ENCODE measurements around the gene CCNG2. TPM values are rescaled to one million over a fixed set of nuclear protein-coding genes. Genes with fewer than 3 reads are reported as not detected.

The CCNG2 gene
- total RNA-seq, 1 donor from 2014 or later: 48.1 TPM

DNA sequence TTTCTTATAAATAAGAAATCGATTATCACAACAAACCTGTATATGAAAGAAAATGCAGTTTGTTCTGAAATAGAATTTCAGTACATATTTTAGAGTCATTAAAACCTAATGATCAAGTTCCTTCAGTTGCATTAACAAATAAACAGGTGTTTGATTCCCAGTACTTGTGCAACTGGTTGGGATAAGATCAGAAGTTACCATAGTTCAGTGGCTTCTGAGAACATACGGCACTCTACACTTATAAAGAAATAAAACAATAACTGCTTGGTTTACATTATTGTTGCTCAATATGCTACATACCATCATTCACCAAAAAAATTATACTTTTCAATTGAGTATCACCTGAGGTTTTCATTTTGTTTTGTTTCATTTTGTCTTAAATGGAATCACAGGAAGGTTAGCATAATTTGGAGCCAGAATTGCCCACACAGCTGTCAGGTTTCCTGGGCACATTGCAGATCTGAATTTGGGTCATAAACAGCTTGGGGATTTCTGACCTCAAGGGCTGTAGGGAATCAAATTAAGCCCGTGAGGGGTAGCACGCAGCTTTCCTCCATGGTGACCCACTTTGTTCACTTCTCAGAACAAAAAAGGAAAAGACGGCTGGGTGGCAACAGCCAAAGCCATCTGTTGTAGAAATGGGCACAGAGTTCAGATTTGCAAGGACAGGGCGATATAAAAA, 14.9 kb upstream of the CCNG2 start:
- no peak overlapping the region for H3K4me3 Mint-ChIP-seq (ENCODE audit: unreplicated experiment)

GRCh38 chr4:77142646-77143028, 14.4 kb upstream of the CCNG2 start:
- no peak for DNase-seq (ENCODE audit: low spot score)
- TF ChIP-seq, protein P1, sequence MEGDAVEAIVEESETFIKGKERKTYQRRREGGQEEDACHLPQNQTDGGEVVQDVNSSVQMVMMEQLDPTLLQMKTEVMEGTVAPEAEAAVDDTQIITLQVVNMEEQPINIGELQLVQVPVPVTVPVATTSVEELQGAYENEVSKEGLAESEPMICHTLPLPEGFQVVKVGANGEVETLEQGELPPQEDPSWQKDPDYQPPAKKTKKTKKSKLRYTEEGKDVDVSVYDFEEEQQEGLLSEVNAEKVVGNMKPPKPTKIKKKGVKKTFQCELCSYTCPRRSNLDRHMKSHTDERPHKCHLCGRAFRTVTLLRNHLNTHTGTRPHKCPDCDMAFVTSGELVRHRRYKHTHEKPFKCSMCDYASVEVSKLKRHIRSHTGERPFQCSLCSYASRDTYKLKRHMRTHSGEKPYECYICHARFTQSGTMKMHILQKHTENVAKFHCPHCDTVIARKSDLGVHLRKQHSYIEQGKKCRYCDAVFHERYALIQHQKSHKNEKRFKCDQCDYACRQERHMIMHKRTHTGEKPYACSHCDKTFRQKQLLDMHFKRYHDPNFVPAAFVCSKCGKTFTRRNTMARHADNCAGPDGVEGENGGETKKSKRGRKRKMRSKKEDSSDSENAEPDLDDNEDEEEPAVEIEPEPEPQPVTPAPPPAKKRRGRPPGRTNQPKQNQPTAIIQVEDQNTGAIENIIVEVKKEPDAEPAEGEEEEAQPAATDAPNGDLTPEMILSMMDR (IDR thresholded peaks at IDR 0.05): no peak
- Mint-ChIP-seq H3K27me3 (ENCODE audit: low read depth) (no peaks in the 10 kb centered on the region), H3K27ac (ENCODE audit: unreplicated experiment) (no peak overlapping the region), H3K9me3 (ENCODE audit: low read depth) (no peaks in the 10 kb centered on the region), H3K4me3 (ENCODE audit: unreplicated experiment) (no peak overlapping the region), H3K4me1 (ENCODE audit: low read depth) (peaks cover 9% of the 10 kb centered on the region), H3K36me3 (ENCODE audit: low read depth) (no peaks in the 10 kb centered on the region)

More for the DNA sequence above, 14.9 kb upstream of the CCNG2 start:
- H3K36me3 Mint-ChIP-seq (ENCODE audit: low read depth): no peaks in the 10 kb centered on the region
- H3K27me3 Mint-ChIP-seq (ENCODE audit: low read depth): no peaks in the 10 kb centered on the region
- peaks cover 9% of the 10 kb centered on the region for H3K4me1 Mint-ChIP-seq (ENCODE audit: low read depth)
- no peaks in the 10 kb centered on the region for H3K9me3 Mint-ChIP-seq (ENCODE audit: low read depth)
- TF ChIP-seq, protein P1 (IDR thresholded peaks at IDR 0.05): no peak
- no peak overlapping the region for H3K27ac Mint-ChIP-seq (ENCODE audit: unreplicated experiment)
- DNase-seq (ENCODE audit: low spot score): no peak

- H3K27ac Mint-ChIP-seq (ENCODE audit: unreplicated experiment): no peak overlapping the region
- no peak for DNase-seq (ENCODE audit: low spot score)
These were observed 13.9 kb upstream of the CCNG2 start for GRCh38 chr4:77143091-77143490.

GRCh38 chr4:77145842-77146185, 11.2 kb upstream of the CCNG2 start:
- Mint-ChIP-seq H3K9me3 (ENCODE audit: low read depth) (no peaks in the 10 kb centered on the region), H3K36me3 (ENCODE audit: low read depth) (no peaks in the 10 kb centered on the region), H3K4me3 (ENCODE audit: unreplicated experiment) (no peak overlapping the region), H3K4me1 (ENCODE audit: low read depth) (peaks cover 9% of the 10 kb centered on the region), H3K27me3 (ENCODE audit: low read depth) (no peaks in the 10 kb centered on the region), H3K27ac (ENCODE audit: unreplicated experiment) (no peak overlapping the region)
- TF ChIP-seq, protein P1 (IDR thresholded peaks at IDR 0.05): no peak
- no peak for DNase-seq (ENCODE audit: low spot score)

More at GRCh38 chr4:77143091-77143490, 13.9 kb upstream of the CCNG2 start:
- peaks cover 9% of the 10 kb centered on the region for H3K4me1 Mint-ChIP-seq (ENCODE audit: low read depth)
- H3K36me3 Mint-ChIP-seq (ENCODE audit: low read depth): no peaks in the 10 kb centered on the region
- H3K9me3 Mint-ChIP-seq (ENCODE audit: low read depth): no peaks in the 10 kb centered on the region
- no peaks in the 10 kb centered on the region for H3K27me3 Mint-ChIP-seq (ENCODE audit: low read depth)
- TF ChIP-seq, protein P1 (IDR thresholded peaks at IDR 0.05): no peak
- no peak overlapping the region for H3K4me3 Mint-ChIP-seq (ENCODE audit: unreplicated experiment)

GRCh38 chr4:77146186-77147078, 10.6 kb upstream of the CCNG2 start:
- H3K27ac Mint-ChIP-seq (ENCODE audit: unreplicated experiment): no peak overlapping the region
- no peak overlapping the region for H3K4me3 Mint-ChIP-seq (ENCODE audit: unreplicated experiment)
- H3K9me3 Mint-ChIP-seq (ENCODE audit: low read depth): no peaks in the 10 kb centered on the region
- TF ChIP-seq, protein P1 (IDR thresholded peaks at IDR 0.05): no peak
- H3K4me1 Mint-ChIP-seq (ENCODE audit: low read depth): peaks cover 9% of the 10 kb centered on the region
- no peaks in the 10 kb centered on the region for H3K36me3 Mint-ChIP-seq (ENCODE audit: low read depth)
- DNase-seq (ENCODE audit: low spot score): no peak
- H3K27me3 Mint-ChIP-seq (ENCODE audit: low read depth): no peaks in the 10 kb centered on the region

Data from chondrocyte (in vitro differentiated cells).